GM18517 (cell line): ENCODE data around the gene ELK1.
"Not testable (repeated sequence)": the region's sequence is repeated elsewhere in the genome, so short reads cannot be mapped to it uniquely, and the experiment has no call there.

Experiments
- ATAC-seq: cut with Tn5 transposase; IDR thresholded peaks from one replicate; pipeline ENCODE4 v1.9.1; 2021; ENCODE audit warnings: mild to moderate bottlenecking, moderate library complexity; ENCODE audit not compliant: unreplicated experiment

The ELK1 gene

DNA sequence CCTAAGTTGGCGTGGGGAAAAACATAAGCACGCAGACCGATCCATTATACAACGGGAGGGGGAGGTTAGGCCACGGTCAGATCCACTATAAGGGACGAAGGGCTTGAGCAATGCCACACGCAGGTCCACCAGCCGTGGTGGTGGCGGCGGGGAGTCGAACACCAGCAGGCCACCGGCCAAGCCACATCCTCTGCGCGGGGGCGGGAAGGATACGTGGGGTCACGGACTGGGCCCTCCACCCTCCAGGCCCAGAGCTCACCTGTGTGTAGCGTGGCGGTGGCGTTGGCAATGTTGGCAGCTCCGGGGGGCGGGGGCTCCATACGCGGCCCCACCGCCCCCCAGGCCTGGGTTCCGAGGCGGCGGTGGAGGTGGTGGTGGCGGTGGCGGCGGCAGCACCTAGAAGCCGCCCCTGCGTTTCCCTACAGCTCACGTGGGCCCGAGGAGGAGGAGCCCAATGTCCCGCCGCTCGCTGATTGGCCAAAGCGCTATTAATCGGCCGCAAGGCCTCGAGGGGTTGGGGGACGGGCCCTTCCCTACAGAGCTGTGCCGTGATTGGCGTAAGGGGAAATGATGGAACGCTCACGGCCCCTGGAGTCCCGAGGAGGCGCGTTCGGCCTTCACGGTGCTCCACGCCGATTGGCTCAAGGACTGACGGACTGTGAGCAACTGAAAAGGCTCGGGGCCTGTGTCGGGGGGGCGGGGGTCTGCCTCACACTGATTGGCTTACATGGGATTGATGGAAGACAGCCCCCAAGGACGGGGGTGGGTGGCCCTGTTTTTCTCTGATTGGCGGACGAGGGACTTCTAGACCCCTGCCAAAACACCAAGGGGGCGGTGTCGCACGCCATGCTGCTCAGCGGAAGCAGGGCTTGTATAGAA, at the start of gene ELK1:
ELK1 (minus strand) TSS at position 400 of the 879 bp plus-strand sequence. CDS start 9,122 bp downstream, outside the sequence.
- peak; percentile 79 for ATAC-seq

- no peak for ATAC-seq
Observed at GRCh38 chrX:47697181-47697580, 46.8 kb upstream of the ELK1 start.

DNA sequence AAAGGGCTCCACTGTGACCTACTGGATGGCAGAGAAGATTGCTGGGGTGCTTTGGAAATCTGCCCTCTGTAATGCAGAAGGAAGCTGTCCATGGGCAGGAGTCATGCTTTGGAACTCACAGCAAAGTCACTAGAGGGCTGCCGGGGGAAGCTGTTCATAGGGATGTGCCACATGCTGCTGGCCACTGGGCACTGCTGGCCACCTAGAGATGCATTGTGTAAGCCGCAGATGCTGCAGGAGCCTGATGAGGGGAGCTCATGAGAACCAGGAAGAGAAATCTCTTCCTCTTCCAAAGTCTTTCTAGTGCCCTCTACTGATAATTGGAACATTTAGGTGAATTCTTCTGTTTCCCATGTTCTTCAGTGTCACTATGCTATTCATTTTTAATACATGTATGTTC, 39.8 kb upstream of the ELK1 start:
- ATAC-seq = no peak

DNA sequence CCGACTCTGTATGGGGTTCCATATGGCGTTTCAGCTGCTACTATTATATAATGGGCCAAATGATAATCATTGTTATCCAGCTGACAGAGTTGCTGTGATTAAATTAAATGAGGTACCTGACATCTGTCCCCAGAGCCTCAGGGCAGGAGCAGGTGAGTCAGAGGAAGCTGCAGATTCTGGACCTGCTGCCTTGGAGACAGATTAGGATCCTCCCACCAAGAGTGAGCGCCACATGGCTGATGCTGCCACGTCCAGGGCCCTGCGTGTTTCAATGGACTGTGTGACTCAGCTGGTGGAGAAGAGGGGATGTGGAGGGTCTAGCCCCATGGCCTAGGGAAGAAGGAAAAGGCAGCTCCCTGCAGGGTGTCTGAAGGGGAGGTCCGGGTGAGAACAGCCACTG, 36.9 kb upstream of the ELK1 start:
- no peak for ATAC-seq

GRCh38 chrX:47683829-47684205, 33.5 kb upstream of the ELK1 start:
- no peak for ATAC-seq

- ATAC-seq = no peak
Observed at GRCh38 chrX:47683184-47683828, 32.9 kb upstream of the ELK1 start.

DNA sequence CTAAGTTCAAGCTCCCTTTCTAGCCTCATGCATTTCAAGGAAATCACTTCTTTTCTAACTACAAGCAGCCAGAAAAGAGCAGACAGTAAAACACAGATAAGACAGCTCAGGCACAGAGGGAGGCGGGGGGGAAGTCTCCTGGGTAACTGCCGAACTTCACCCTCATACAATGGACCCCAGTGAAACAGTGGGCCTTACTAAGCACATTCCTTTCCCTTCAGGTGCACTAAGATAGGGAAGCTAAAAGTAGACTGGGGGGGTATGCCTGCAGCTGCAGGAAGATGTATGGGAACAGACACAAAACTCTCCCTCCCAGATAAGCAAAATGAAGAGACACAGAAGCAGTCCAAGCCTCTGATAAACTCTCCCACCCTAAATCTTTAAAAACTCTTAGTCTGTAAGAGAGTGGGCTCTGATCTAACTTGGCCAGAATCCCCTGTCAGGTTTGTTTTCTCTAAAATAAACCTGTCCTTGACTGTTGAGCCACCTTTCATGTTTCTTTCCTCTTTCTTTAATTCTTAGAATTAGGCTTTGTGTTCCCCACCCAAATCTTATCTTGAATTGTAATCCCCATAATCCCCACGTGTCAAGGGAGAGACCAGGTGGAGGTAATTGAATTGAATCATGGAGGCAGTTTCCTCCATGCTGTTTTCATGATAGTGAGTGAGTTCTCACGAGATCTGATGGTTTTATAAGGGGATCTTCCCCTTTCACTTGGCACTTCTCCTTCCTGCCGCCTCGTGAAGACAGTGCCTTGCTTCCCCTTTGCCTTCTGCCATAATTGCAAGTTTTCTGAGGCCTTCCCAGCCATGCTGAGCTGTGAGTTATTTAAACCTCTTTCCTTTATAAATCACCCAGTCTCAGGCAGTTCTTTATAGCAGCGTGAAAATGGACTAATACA, 25.8 kb upstream of the ELK1 start:
- ATAC-seq = not testable (repeated sequence)

GRCh38 chrX:47674776-47675175, 24.4 kb upstream of the ELK1 start:
- no peak for ATAC-seq

GRCh38 chrX:47665797-47666196, 15.4 kb upstream of the ELK1 start:
- not testable (repeated sequence) for ATAC-seq

DNA sequence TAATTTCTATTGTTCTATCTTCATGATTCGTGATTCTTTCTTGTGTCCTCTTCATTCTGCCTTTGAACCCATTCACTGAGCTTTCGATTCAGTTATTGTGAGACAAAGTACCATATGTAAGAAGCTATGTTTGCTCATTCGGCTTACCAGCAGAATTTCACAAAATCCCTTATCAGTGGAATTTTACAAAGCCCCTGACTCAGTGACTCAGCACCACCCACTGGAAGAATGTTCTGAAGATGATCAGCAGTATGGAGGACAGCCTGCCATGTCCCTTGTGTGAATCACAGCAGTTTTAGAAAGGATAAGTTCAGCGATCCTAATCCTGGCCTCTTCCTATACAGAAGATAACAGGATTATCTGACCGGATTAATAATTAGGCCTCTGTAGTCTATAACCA, 14.4 kb upstream of the ELK1 start:
- ATAC-seq = no peak

DNA sequence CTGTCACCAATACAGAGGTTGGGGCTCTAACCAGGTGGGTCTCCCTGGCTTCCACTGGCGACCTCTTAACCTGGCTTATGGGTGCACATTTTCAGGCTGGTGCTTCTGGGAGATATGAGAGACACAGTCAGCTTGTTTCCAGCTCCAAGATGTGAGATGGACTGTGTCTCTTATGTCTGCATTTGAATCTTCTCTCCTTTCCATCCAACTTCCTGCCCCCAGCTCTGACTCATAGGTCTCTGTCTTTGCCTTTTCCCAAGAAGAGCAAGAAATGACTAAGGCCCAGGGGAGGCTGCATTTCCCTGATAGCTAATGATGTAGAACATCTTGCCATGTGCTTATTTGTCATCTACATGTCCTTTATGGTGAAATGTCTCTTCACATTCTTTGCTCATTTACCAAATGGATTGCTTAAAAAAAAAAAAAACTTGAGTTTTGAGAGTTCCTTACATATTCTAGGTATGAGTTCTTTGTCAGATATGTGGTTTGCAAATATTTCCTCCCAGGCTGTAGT, 11.8 kb upstream of the ELK1 start:
- ATAC-seq = no peak

GRCh38 chrX:47661539-47661938, 11.2 kb upstream of the ELK1 start:
- ATAC-seq = no peak

- no peak for ATAC-seq
Observed at GRCh38 chrX:47659421-47659726, 9.0 kb upstream of the ELK1 start.

DNA sequence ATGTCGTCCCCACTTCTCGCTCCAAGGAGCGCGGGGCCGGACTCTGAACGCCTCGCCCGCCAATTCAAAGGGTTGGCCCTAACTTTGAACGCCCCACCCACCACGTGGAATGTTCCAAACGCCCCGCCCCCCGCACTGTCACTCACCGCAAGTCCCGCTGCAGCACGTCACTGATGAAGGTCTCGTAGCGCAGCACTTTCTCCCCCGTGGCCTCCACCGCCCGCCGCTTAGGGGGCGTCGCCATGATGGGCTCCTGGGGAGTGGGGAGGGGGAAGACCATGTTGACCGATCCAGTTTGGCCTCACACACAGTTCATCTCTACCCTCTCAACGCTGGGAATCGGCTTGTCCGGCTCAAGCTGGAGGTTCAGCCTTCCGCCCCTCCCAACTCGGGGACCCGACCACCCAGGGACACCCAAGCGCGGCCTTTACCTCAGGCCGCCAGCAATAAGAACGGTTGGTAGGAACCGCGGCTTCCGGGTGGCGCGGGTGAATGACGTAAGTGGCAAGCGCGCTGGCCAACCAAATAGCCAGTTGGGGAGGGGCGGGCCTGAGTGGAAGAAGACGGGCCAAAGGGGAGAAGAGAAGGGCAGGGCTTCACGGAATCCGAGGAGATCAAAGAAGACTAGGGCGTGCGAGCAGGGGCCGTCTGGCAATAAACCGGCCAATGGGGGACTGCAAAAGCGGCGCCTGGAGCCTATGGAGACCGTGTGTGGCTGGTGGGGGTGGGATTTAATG, 8.5 kb upstream of the ELK1 start, which contains the start of gene UXT:
UXT (minus strand) TSS at position 497 of the 737 bp plus-strand sequence; CDS start at position 244, 253 bp downstream.
- ATAC-seq = peak; percentile 73

DNA sequence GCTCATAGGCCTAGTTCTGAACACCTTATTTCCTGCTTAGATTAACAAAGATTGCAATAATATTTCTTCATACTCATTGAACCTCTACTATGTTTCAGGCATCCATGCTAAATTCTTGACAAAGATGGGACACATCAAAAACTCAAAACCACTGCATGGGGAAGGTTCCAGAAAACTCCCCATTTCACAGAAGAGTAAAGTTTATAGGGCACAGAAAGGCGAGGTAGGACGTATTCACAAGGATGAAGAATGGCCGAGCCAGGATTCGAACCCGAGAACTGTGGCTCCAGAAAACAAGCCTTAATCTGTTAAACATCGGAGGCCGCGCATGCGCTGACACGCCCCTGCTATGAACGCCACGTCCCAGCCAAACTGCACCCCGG, 7.9 kb upstream of the ELK1 start:
- ATAC-seq = no peak

- ATAC-seq = no peak
Observed at GRCh38 chrX:47651043-47651905, 911 bp upstream of the ELK1 start.

DNA sequence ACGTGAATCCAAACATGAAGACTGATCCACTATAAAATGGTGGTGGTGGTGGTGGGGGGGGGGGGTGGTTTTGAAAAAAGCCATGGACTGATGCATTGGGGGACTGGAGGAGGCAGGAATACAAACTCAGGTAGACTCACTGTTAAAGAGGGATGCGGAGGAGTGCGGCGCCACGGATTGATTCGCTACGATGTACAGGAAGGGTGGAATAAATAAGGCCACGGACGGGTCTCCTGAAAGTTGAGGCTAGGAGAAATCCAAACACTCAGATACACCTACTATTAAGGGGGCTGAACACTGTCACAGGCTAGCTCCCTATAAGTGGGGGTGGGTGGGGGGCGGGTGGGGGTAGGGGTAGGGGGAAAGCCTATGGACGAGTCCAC, 591 bp downstream of the ELK1 start:
- no peak for ATAC-seq

GRCh38 chrX:47649271-47649670, 1.1 kb downstream of the ELK1 start:
- ATAC-seq = no peak

DNA sequence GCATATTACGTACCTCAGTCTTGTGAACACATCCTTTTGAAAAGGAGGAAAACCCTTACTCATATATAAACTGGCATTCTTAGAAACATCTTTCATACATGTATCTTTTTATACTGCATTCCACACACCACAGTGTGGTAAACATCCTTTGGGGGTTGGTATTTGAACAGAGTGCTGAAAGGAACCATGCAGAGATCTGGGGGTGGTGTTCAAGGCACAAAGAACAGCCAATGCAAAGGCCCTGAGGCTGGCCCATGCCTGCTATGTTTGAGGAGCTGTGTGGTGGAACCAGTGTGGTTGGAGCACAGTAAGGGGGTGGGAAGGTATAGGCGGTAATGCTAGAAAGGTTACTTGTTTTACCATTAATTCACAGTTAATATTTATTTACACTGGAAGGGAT, 2.0 kb downstream of the ELK1 start:
- ATAC-seq = no peak

DNA sequence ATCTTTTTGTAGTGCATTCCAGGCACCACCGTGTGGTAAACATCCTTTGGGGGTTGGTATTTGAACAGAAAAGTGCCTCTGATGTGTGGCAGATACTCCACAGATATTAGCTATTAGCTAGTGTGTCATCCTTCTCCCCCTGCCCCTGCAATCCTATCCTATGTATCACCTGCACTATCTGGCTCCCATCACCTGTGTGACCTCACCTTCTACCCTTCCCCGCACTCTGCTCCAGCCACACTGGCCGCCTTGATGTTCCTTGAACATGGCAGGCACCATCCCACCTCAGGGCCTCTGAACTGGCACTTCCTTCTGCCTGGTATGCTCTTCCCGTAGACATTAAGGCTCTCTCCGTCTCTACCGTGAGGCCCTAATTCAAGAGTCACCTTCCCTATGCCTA, 3.7 kb downstream of the ELK1 start:
- ATAC-seq = no peak
